Measurements from ENCODE around the gene FAM25G.

- TF ChIP-seq CTCF (IDR thresholded peaks at IDR 0.05) (no peak), POLR2A (IDR thresholded peaks at IDR 0.05) (no peak)
These were observed 37.3 kb downstream of the FAM25G start for GRCh38 chr10:47454008-47454779.

All from lower leg skin (tissue), 3 donors.